Neuronal stem cell (in vitro differentiated cells): ENCODE data around the gene GLUL.
A peak's percentile ranks its signal among the peaks of the same experiment; 100 is the strongest.

Source experiments
- DNase-seq: peaks from one replicate; pipeline ENCODE4 v3.0.0-alpha.2; 2013; ENCODE audit warnings: low spot score
- H2AFZ ChIP-seq: one replicate; pipeline ENCODE4 v1.6.1; 2013; ENCODE audit warnings: mild to moderate bottlenecking, low read length, inconsistent platforms
- H2AK5ac ChIP-seq: 2 replicates; pipeline ENCODE4 v1.6.1; 2013; ENCODE audit warnings: low read depth, mild to moderate bottlenecking, inconsistent platforms, low read length, moderate library complexity, mixed read lengths
- H2BK120ac ChIP-seq: 2 replicates; pipeline ENCODE4 v1.6.1; 2013; ENCODE audit warnings: low read depth, mild to moderate bottlenecking, inconsistent platforms, low read length, moderate library complexity, mixed read lengths
- H2BK12ac ChIP-seq: one replicate; pipeline ENCODE4 v1.6.1; 2013; ENCODE audit warnings: low read length, inconsistent platforms
- H2BK15ac ChIP-seq: 2 replicates; pipeline ENCODE4 v1.6.1; 2013; ENCODE audit warnings: mild to moderate bottlenecking, low read length, inconsistent platforms, mixed read lengths
- H2BK5ac ChIP-seq: one replicate; pipeline ENCODE4 v1.6.1; 2013; ENCODE audit warnings: inconsistent platforms, mild to moderate bottlenecking, low read length, moderate library complexity
- H3K14ac ChIP-seq: one replicate; pipeline ENCODE4 v1.6.1; 2013; ENCODE audit warnings: low read length, inconsistent platforms
- H3K18ac ChIP-seq: 2 replicates; pipeline ENCODE4 v1.6.1; 2013; ENCODE audit warnings: low read length, inconsistent platforms
- H3K23ac ChIP-seq: 2 replicates; pipeline ENCODE4 v1.6.1; 2013; ENCODE audit warnings: low read depth, mild to moderate bottlenecking, mixed read lengths, low read length, inconsistent platforms; ENCODE audit not compliant: poor library complexity
- H3K27ac ChIP-seq: replicated peaks from 3 replicates; pipeline ENCODE4 v1.5.1; 2013; ENCODE audit warnings: low read length, inconsistent platforms
- H3K27me3 ChIP-seq, 3 experiments: 2 replicates each; pipeline ENCODE4 v1.6.1; 2013; ENCODE audit warnings: low read length in 3 of 3, mild to moderate bottlenecking in 2 of 3, inconsistent platforms in 1 of 3, low read depth in 1 of 3, mixed read lengths in 1 of 3, moderate library complexity in 1 of 3; ENCODE audit not compliant: control insufficient read depth in 3 of 3, insufficient read depth in 3 of 3
- H3K36me3 ChIP-seq, 2 donors: replicated peaks in 1 of 2; 2 replicates each; pipeline ENCODE4 v1.6.1; 2013; ENCODE audit warnings: low read length in 2 of 2; ENCODE audit not compliant: control insufficient read depth in 2 of 2, insufficient read depth in 2 of 2
- H3K4ac ChIP-seq: 2 replicates; pipeline ENCODE4 v1.6.1; 2013; ENCODE audit warnings: inconsistent platforms, mild to moderate bottlenecking, low read length, moderate library complexity
- H3K4me1 ChIP-seq, 2 donors: 1 replicate in 1 of 2; 2 replicates in 1 of 2; pipeline ENCODE4 v1.6.1; 2013; ENCODE audit warnings: low read length in 2 of 2, low read depth in 1 of 2; ENCODE audit not compliant: control insufficient read depth in 2 of 2, insufficient read depth in 1 of 2
- H3K4me2 ChIP-seq: one replicate; pipeline ENCODE4 v1.6.1; 2013; ENCODE audit warnings: mild to moderate bottlenecking, low read length, inconsistent platforms; ENCODE audit not compliant: insufficient read depth, poor library complexity, severe bottlenecking
- H3K4me3 ChIP-seq, 2 donors: 2 replicates each; pipeline ENCODE4 v1.5.1; 2013; ENCODE audit warnings: low read length in 2 of 2, mild to moderate bottlenecking in 2 of 2, inconsistent platforms in 1 of 2, moderate library complexity in 1 of 2
- H3K79me1 ChIP-seq: one replicate; pipeline ENCODE4 v1.6.1; 2013; ENCODE audit warnings: low read depth, mild to moderate bottlenecking, inconsistent platforms, low read length, moderate library complexity
- H3K9ac ChIP-seq: one replicate; pipeline ENCODE4 v1.6.1; 2013; ENCODE audit warnings: mild to moderate bottlenecking, low read depth, low read length, inconsistent platforms; ENCODE audit not compliant: poor library complexity
- H3K9me3 ChIP-seq, 2 donors: replicated peaks in 1 of 2; 2 replicates each; pipeline versions ENCODE3 to v1.6.1; 2013; ENCODE audit warnings: low read length in 2 of 2, mild to moderate bottlenecking in 2 of 2, inconsistent platforms in 1 of 2, low read depth in 1 of 2, mixed read lengths in 1 of 2, moderate library complexity in 1 of 2; ENCODE audit not compliant: control insufficient read depth in 2 of 2, insufficient read depth in 1 of 2
- H4K8ac ChIP-seq: one replicate; pipeline ENCODE4 v1.6.1; 2013; ENCODE audit warnings: low read depth, mild to moderate bottlenecking, inconsistent platforms, low read length, moderate library complexity
- H4K91ac ChIP-seq: one replicate; pipeline ENCODE4 v1.6.1; 2013; ENCODE audit warnings: low read length, low read depth, mild to moderate bottlenecking, inconsistent platforms; ENCODE audit not compliant: poor library complexity
- WGBS, 2 donors: extraction: QIAGEN DNeasy Blood & Tissue Kit; methylation state at CpG; one replicate each; pipeline ENCODE4 v1.1.7; 2013; ENCODE audit warnings: missing lambda C conversion rate in 2 of 2, mixed read lengths in 1 of 2; ENCODE audit not compliant: insufficient read length in 2 of 2, insufficient replicate concordance in 1 of 2; ENCODE audit errors: extremely low coverage in 2 of 2; 5-methylcytosine and 5-hydroxymethylcytosine counted together

The GLUL gene

GRCh38 chr1:182366596-182366995 lies 25.0 kb downstream of the GLUL start:
- Histone ChIP-seq H2BK120ac (no peak overlapping the region), H3K9me3 (no peaks in the 10 kb centered on the region), H2BK15ac (no peak overlapping the region), H3K4me3 (no peak overlapping the region), H2AK5ac (peak overlapping the region; percentile 7), H2AFZ (no peak overlapping the region), H2BK5ac (no peak overlapping the region), H3K18ac (no peak overlapping the region), H3K4me1 (peaks cover 6 to 9% of the 10 kb centered on the region in 2 donors), H2BK12ac (no peak overlapping the region), H3K14ac (no peak overlapping the region), H3K27me3 (no peaks in the 10 kb centered on the region), H3K79me1 (no peaks in the 10 kb centered on the region), H4K8ac (peak overlapping the region; percentile 49), H3K36me3 (no peaks in the 10 kb centered on the region), H3K4ac (no peak overlapping the region), H3K9ac (peak overlapping the region; percentile 10), H3K27ac (no peak overlapping the region), H3K23ac (no peak overlapping the region), H3K4me2 (no peak overlapping the region), H4K91ac (no peak overlapping the region)
- no CpG with 5 or more reads among the region's 2 CpGs for WGBS, 2 donors
- no peak for DNase-seq

GRCh38 chr1:182359645-182360044 lies 31.9 kb downstream of the GLUL start:
- no peaks in the 10 kb centered on the region for H3K36me3 ChIP-seq
- no peak overlapping the region for H2AK5ac ChIP-seq
- no peak overlapping the region for H3K23ac ChIP-seq
- H3K27ac ChIP-seq = peak overlapping the region; percentile 86
- H4K91ac ChIP-seq = no peak overlapping the region
- peak overlapping the region; percentile 36 for H3K4me2 ChIP-seq
- H2AFZ ChIP-seq = peak overlapping the region; percentile 49
- H3K79me1 ChIP-seq = no peaks in the 10 kb centered on the region
- H3K4ac ChIP-seq = no peak overlapping the region
- no peak overlapping the region for H3K14ac ChIP-seq
- no peak overlapping the region for H2BK5ac ChIP-seq
- H2BK120ac ChIP-seq = no peak overlapping the region
- H3K9ac ChIP-seq = no peak overlapping the region
- H2BK12ac ChIP-seq = no peak overlapping the region
- no peaks in the 10 kb centered on the region for H3K9me3 ChIP-seq
- peaks cover 30 to 34% of the 10 kb centered on the region in 2 donors for H3K4me1 ChIP-seq
- H4K8ac ChIP-seq = no peak overlapping the region
- H3K18ac ChIP-seq = no peak overlapping the region
- no peak overlapping the region for H3K4me3 ChIP-seq
- DNase-seq = peak; percentile 67
- H2BK15ac ChIP-seq = no peak overlapping the region
- no peaks in the 10 kb centered on the region for H3K27me3 ChIP-seq
- no CpG with 5 or more reads among the region's 7 CpGs for WGBS, 2 donors

- no peak for DNase-seq
Measured at GRCh38 chr1:182357913-182358312, 33.7 kb downstream of the GLUL start.

GRCh38 chr1:182357171-182357570 lies 34.4 kb downstream of the GLUL start:
- Histone ChIP-seq H3K18ac (no peak overlapping the region), H2BK15ac (no peak overlapping the region), H4K91ac (no peak overlapping the region), H3K4me2 (no peak overlapping the region), H3K4me3 (no peak overlapping the region), H2BK120ac (no peak overlapping the region), H3K23ac (no peak overlapping the region), H3K4ac (no peak overlapping the region), H2AK5ac (no peak overlapping the region), H3K9ac (no peak overlapping the region), H3K36me3 (no peaks in the 10 kb centered on the region), H3K14ac (no peak overlapping the region), H2BK5ac (no peak overlapping the region), H3K27me3 (no peaks in the 10 kb centered on the region), H3K4me1 (peaks cover 25 to 28% of the 10 kb centered on the region in 2 donors), H4K8ac (no peak overlapping the region), H2AFZ (no peak overlapping the region), H2BK12ac (no peak overlapping the region), H3K79me1 (no peaks in the 10 kb centered on the region), H3K27ac (peak overlapping the region; percentile 84), H3K9me3 (no peaks in the 10 kb centered on the region)
- whole genome bisulfite sequencing, 2 donors = no CpG with 5 or more reads among the region's 2 CpGs
- DNase-seq = peak; percentile 41

More at GRCh38 chr1:182357913-182358312, 33.7 kb downstream of the GLUL start:
- H2BK15ac ChIP-seq = peak overlapping the region; percentile 12
- no peak overlapping the region for H2BK120ac ChIP-seq
- H3K27me3 ChIP-seq = no peaks in the 10 kb centered on the region
- H3K79me1 ChIP-seq = no peaks in the 10 kb centered on the region
- no peak overlapping the region for H4K91ac ChIP-seq
- peaks cover 27 to 32% of the 10 kb centered on the region in 2 donors for H3K4me1 ChIP-seq
- H3K4ac ChIP-seq = no peak overlapping the region
- peak overlapping the region; percentile 21 for H3K4me2 ChIP-seq
- H3K27ac ChIP-seq = peak overlapping the region; percentile 84
- H2AFZ ChIP-seq = no peak overlapping the region
- no peak overlapping the region for H3K9ac ChIP-seq
- peak overlapping the region; percentile 57 for H2BK5ac ChIP-seq
- no CpG with 5 or more reads among the region's 4 CpGs for WGBS, 2 donors
- H2AK5ac ChIP-seq = peak overlapping the region; percentile 47
- H3K23ac ChIP-seq = no peak overlapping the region
- no peak overlapping the region for H2BK12ac ChIP-seq
- peak overlapping the region; percentile 24 for H3K18ac ChIP-seq
- no peaks in the 10 kb centered on the region for H3K9me3 ChIP-seq
- H3K36me3 ChIP-seq = no peaks in the 10 kb centered on the region
- H3K4me3 ChIP-seq = no peak overlapping the region
- H3K14ac ChIP-seq = no peak overlapping the region
- no peak overlapping the region for H4K8ac ChIP-seq
